Measurements from ENCODE around the gene SLC4A1AP. TPM values are rescaled to one million over a fixed set of nuclear protein-coding genes. Genes with fewer than 3 reads are reported as not detected.

SLC4A1AP gene
- total and polyA plus RNA-seq, 9 of the 15 experiments (the other 6 are each of a cell fraction or from before 2014, with no cell fraction given): 8.1 to 40.5 (median 35.3) TPM

DNA sequence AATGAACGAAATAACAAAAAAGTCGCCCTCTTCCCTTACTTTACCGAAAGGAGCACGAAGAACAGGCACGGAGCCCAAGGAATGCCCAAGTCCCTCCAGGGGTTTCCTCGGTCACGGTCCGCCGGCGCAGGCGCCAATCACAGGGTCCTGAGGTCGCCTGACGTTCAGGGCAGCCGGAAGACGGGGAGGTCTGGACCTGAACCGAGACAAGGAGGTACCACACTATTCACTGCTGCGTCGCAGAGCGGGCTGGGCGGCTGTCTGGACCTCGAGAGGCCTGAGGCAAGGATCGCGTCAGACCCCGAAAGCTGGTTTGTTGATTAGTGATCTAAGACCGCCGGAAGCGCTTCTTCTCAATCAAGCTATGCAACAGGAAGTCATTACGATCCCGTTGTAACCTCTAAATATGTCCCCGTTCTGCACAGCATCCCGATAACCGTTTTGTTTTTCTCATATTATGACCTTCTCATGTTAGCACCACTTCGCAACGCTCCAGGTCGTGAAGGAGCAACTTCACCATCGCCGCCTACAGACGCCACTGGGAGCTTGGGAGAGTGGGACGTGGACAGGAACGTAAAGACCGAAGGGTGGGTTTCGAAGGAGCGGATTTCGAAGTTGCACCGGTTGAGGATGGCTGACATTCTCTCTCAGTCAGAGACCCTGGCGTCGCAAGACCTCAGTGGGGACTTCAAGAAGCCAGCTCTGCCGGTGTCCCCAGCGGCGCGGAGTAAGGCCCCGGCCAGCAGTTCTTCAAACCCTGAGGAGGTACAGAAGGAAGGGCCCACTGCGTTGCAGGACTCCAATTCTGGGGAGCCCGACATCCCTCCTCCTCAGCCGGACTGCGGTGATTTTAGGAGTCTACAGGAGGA is at the start of gene SLC4A1AP, which contains the start of gene SUPT7L (continued):
- TF ChIP-seq UBTF (IDR thresholded peaks at IDR 0.05; ENCODE audit: borderline replicate concordance in 1 of 2, low read depth in 2 of 2, low read length in 2 of 2) (peak; percentile 22 to 78; a peak in 1 of 4 replicates), RBM25 (IDR thresholded peaks at IDR 0.05; ENCODE audit: low read depth, low read length, severe bottlenecking) (no peak), RREB1 (CRISPR knock-in tag; IDR thresholded peaks at IDR 0.05) (peak; percentile 82; the same call in 1 of the 2 replicates), SIN3B (IDR thresholded peaks at IDR 0.05; ENCODE audit: low read depth) (peak; percentile 99), CTBP1 (IDR thresholded peaks at IDR 0.05; ENCODE audit: borderline replicate concordance) (peak; percentile 96), CSDE1 (IDR thresholded peaks at IDR 0.05) (peak; percentile 66 to 85; a peak in 1 of 4 replicates), MAZ (CRISPR knock-in tag; conservative IDR thresholded peaks at IDR 0.05 in 1 of 2, IDR thresholded peaks at IDR 0.05 in 1 of 2) (peak; percentile 11 to 34; a peak in 1 of 4 replicates), FUS (optimal IDR thresholded peaks at IDR 0.05; ENCODE audit: low read depth, low read length) (no peak), TAF1 (IDR thresholded peaks at IDR 0.05; ENCODE audit: control insufficient read depth, extremely low read depth, insufficient read depth, low read length, severe bottlenecking) (peak; percentile 94), ZNF778 (CRISPR knock-in tag; IDR thresholded peaks at IDR 0.05) (no peak)
- TF ChIP-seq, protein P1, sequence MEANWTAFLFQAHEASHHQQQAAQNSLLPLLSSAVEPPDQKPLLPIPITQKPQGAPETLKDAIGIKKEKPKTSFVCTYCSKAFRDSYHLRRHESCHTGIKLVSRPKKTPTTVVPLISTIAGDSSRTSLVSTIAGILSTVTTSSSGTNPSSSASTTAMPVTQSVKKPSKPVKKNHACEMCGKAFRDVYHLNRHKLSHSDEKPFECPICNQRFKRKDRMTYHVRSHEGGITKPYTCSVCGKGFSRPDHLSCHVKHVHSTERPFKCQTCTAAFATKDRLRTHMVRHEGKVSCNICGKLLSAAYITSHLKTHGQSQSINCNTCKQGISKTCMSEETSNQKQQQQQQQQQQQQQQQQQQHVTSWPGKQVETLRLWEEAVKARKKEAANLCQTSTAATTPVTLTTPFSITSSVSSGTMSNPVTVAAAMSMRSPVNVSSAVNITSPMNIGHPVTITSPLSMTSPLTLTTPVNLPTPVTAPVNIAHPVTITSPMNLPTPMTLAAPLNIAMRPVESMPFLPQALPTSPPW (CRISPR knock-in tag; IDR thresholded peaks at IDR 0.05): peak; percentile 41; the same call in 1 of the 2 replicates
